GM23338 (cell line): ENCODE measurements around the gene PRDM9. TPM values are rescaled to one million over a fixed set of nuclear protein-coding genes. Genes with fewer than 3 reads are reported as not detected.

ENCODE experiments used
- ATAC-seq: fragments of 200-7000 bp; cut with Tn5 transposase; 3 replicates; pipeline ENCODE4 v1.9.1; 2020
- DNase-seq: peaks from one replicate; pipeline ENCODE4 v3.0.0-alpha.2; 2015; ENCODE audit warnings: low spot score
- H2AFZ ChIP-seq: fragments of 200-600 bp; sonication (generic); 2 replicates; pipeline ENCODE4 v1.8.0; 2016; ENCODE audit warnings: antibody characterized with exemption, mild to moderate bottlenecking, moderate library complexity
- H3F3A ChIP-seq: fragments of 200-600 bp; sonication (generic); replicated peaks from 2 replicates; pipeline ENCODE4 v1.8.0; 2017; ENCODE audit warnings: antibody characterized with exemption, mixed run types, low read depth
- H3K27ac ChIP-seq: fragments of 200-600 bp; sonication (generic); 2 replicates; pipeline ENCODE4 v1.6.1; 2016; ENCODE audit warnings: low read depth
- H3K27me3 ChIP-seq: fragments of 200-600 bp; sonication (generic); 2 replicates; pipeline ENCODE4 v1.8.0; 2016; ENCODE audit warnings: mild to moderate bottlenecking, mixed run types, moderate library complexity; ENCODE audit not compliant: insufficient read depth
- H3K36me3 ChIP-seq: fragments of 200-600 bp; sonication (generic); 2 replicates; pipeline ENCODE4 v1.8.0; 2016; ENCODE audit warnings: mild to moderate bottlenecking; ENCODE audit not compliant: insufficient read depth
- H3K4me1 ChIP-seq: fragments of 200-600 bp; sonication (generic); 2 replicates; pipeline ENCODE4 v1.8.0; 2016; ENCODE audit warnings: mild to moderate bottlenecking, moderate library complexity; ENCODE audit not compliant: insufficient read depth
- H3K4me2 ChIP-seq: fragments of 200-600 bp; sonication (generic); 2 replicates; pipeline ENCODE4 v1.7.1; 2017; ENCODE audit warnings: mixed run types
- H3K4me3 ChIP-seq: fragments of 200-600 bp; sonication (generic); 2 replicates; pipeline ENCODE4 v1.6.1; 2016; ENCODE audit warnings: mixed run types
- H3K79me2 ChIP-seq: fragments of 200-600 bp; sonication (generic); replicated peaks from 2 replicates; pipeline ENCODE4 v1.8.0; 2017; ENCODE audit warnings: mild to moderate bottlenecking; ENCODE audit not compliant: insufficient read depth
- H3K9me2 ChIP-seq: fragments of 200-600 bp; sonication (generic); 2 replicates; pipeline ENCODE4 v1.8.0; 2017; ENCODE audit not compliant: insufficient read depth
- H4K20me1 ChIP-seq: fragments of 200-600 bp; sonication (generic); replicated peaks from 2 replicates; pipeline ENCODE4 v1.8.0; 2017; ENCODE audit warnings: mild to moderate bottlenecking; ENCODE audit not compliant: insufficient read depth
- H3K27ac Mint-ChIP-seq: 2 replicates; pipeline ENCODE4 v1.8.0; 2020; ENCODE audit warnings: inconsistent platforms, mild to moderate bottlenecking, moderate library complexity, mixed read lengths
- H3K27me3 Mint-ChIP-seq: 3 replicates; pipeline ENCODE4 v1.8.0; 2022; ENCODE audit warnings: low read depth, mild to moderate bottlenecking, moderate library complexity, mixed read lengths, inconsistent platforms; ENCODE audit not compliant: insufficient read depth, poor library complexity
- H3K36me3 Mint-ChIP-seq: 3 replicates; pipeline ENCODE4 v1.8.0; 2021; ENCODE audit warnings: low read depth, mild to moderate bottlenecking, inconsistent platforms, moderate library complexity, mixed read lengths
- H3K4me1 Mint-ChIP-seq: 3 replicates; pipeline ENCODE4 v1.8.0; 2020; ENCODE audit warnings: mild to moderate bottlenecking, inconsistent platforms, mixed read lengths
- H3K4me3 Mint-ChIP-seq: 3 replicates; pipeline ENCODE4 v1.8.0; 2021; ENCODE audit warnings: moderate library complexity, mild to moderate bottlenecking, inconsistent platforms, mixed read lengths
- H3K9me3 Mint-ChIP-seq: 3 replicates; pipeline ENCODE4 v1.8.0; 2020; ENCODE audit warnings: moderate library complexity, mild to moderate bottlenecking, inconsistent platforms, mixed read lengths
- CREB1 ChIP-seq: fragments of 250-450 bp; sonication (Bioruptor Pico); IDR thresholded peaks from 2 replicates; pipeline ENCODE4 v1.5.0; 2020; ENCODE audit warnings: low read depth, mild to moderate bottlenecking, moderate library complexity
- EZH2 ChIP-seq: fragments of 200-600 bp; sonication (generic); IDR thresholded peaks from one replicate; pipeline ENCODE4 v1.8.0; 2017; ENCODE audit warnings: antibody characterized with exemption, mild to moderate bottlenecking, low read depth; ENCODE audit not compliant: unreplicated experiment
- EZH2phosphoT487 ChIP-seq: fragments of 200-600 bp; sonication (generic); IDR thresholded peaks from one replicate; pipeline ENCODE4 v1.8.1; 2018; ENCODE audit warnings: antibody characterized with exemption; ENCODE audit not compliant: unreplicated experiment
- JUNB ChIP-seq: IDR thresholded peaks from one replicate; pipeline ENCODE4 v1.6.1; 2016; ENCODE audit warnings: antibody characterized with exemption; ENCODE audit not compliant: unreplicated experiment
- NANOG ChIP-seq: IDR thresholded peaks from 2 replicates; pipeline ENCODE4 v1.6.1; 2016; ENCODE audit warnings: antibody characterized with exemption, borderline replicate concordance
- POLR2AphosphoS5 ChIP-seq: IDR thresholded peaks from 2 replicates; pipeline ENCODE4 v1.6.1; 2016; ENCODE audit warnings: antibody characterized with exemption, low read depth
- STAT1 ChIP-seq: IDR thresholded peaks from one replicate; pipeline ENCODE4 v1.6.1; 2016; ENCODE audit warnings: antibody characterized with exemption; ENCODE audit not compliant: unreplicated experiment
- ZNF114 ChIP-seq: fragments of 250-450 bp; sonication (Bioruptor Pico); IDR thresholded peaks from 2 replicates; pipeline ENCODE4 v1.5.0; 2020; ENCODE audit warnings: mild to moderate bottlenecking, moderate library complexity
- ZNF331 ChIP-seq: fragments of 250-450 bp; sonication (Bioruptor Pico); IDR thresholded peaks from 2 replicates; pipeline ENCODE4 v1.5.0; 2020; ENCODE audit warnings: low read depth, mild to moderate bottlenecking, moderate library complexity
- polyA plus RNA-seq: library from polyadenylated mRNA; unstranded; fragments of >200 nt; fragmentation: Nextera tagmentation; extraction: Ambion mirVana; gene quantifications from 2 replicates; pipeline ENCODE4 v1.2.1, GENCODE V29; 2016
- total RNA-seq: library from RNA; depleted of rRNA; stranded (reverse); fragments of >200 nt; shearing (Covaris generic); gene quantifications from 2 replicates; pipeline ENCODE4 v1.2.3, GENCODE V29; 2014
- TF ChIP-seq, protein P1 (sequence below): fragments of 250-450 bp; sonication (Bioruptor Pico); IDR thresholded peaks from 2 replicates; pipeline ENCODE4 v1.5.0; 2020; ENCODE audit warnings: mild to moderate bottlenecking, moderate library complexity
- TF ChIP-seq, protein P2 (sequence below), 2 experiments: fragments of 200-600 bp in 1 of 2; sonication (generic) in 1 of 2; conservative IDR thresholded peaks; 2 replicates each; pipeline versions ENCODE4 v1.5.1 to v1.6.1; 2016 to 2017; ENCODE audit warnings: antibody characterized with exemption in 2 of 2, low read depth in 2 of 2, mild to moderate bottlenecking in 2 of 2, moderate library complexity in 1 of 2
- TF ChIP-seq, protein P3 (sequence below): IDR thresholded peaks from one replicate; pipeline ENCODE4 v1.6.1; 2018; ENCODE audit warnings: antibody characterized with exemption; ENCODE audit not compliant: unreplicated experiment
- TF ChIP-seq, protein P4 (sequence below): IDR thresholded peaks from 2 replicates; pipeline ENCODE4 v1.6.1; 2016; ENCODE audit warnings: antibody characterized with exemption

PRDM9 gene
- total and polyA plus RNA-seq, 2 experiments from 2014 or later: not detected

DNA sequence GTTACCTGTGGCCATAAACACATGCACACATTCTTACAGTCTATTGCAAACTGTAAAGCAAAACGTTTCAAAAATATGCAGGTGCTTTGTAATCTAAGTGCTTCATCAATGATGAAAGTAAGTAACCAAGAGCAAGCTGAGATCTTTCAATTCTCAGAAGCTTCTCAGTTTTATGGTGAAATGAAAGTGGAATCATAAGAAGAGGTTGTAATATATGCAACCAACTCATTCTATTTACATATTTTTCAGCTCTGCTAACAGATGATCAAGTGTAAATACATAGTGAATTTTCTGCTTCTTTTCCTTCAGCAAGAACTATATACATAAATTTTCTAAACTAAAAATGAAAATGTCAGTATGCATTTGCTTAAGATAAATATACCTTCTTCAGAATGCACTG is 33.1 kb upstream of the PRDM9 start:
- no peaks in the 10 kb centered on the region for H3K9me3 Mint-ChIP-seq
- H4K20me1 ChIP-seq: no peaks in the 10 kb centered on the region
- TF ChIP-seq EZH2phosphoT487 (no peak), EZH2 (no peak), ZNF331 (CRISPR knock-in tag) (no peak), JUNB (no peak), NANOG (no peak), POLR2AphosphoS5 (no peak), STAT1 (no peak), CREB1 (CRISPR knock-in tag) (no peak), ZNF114 (CRISPR knock-in tag) (no peak)
- TF ChIP-seq, protein P1, sequence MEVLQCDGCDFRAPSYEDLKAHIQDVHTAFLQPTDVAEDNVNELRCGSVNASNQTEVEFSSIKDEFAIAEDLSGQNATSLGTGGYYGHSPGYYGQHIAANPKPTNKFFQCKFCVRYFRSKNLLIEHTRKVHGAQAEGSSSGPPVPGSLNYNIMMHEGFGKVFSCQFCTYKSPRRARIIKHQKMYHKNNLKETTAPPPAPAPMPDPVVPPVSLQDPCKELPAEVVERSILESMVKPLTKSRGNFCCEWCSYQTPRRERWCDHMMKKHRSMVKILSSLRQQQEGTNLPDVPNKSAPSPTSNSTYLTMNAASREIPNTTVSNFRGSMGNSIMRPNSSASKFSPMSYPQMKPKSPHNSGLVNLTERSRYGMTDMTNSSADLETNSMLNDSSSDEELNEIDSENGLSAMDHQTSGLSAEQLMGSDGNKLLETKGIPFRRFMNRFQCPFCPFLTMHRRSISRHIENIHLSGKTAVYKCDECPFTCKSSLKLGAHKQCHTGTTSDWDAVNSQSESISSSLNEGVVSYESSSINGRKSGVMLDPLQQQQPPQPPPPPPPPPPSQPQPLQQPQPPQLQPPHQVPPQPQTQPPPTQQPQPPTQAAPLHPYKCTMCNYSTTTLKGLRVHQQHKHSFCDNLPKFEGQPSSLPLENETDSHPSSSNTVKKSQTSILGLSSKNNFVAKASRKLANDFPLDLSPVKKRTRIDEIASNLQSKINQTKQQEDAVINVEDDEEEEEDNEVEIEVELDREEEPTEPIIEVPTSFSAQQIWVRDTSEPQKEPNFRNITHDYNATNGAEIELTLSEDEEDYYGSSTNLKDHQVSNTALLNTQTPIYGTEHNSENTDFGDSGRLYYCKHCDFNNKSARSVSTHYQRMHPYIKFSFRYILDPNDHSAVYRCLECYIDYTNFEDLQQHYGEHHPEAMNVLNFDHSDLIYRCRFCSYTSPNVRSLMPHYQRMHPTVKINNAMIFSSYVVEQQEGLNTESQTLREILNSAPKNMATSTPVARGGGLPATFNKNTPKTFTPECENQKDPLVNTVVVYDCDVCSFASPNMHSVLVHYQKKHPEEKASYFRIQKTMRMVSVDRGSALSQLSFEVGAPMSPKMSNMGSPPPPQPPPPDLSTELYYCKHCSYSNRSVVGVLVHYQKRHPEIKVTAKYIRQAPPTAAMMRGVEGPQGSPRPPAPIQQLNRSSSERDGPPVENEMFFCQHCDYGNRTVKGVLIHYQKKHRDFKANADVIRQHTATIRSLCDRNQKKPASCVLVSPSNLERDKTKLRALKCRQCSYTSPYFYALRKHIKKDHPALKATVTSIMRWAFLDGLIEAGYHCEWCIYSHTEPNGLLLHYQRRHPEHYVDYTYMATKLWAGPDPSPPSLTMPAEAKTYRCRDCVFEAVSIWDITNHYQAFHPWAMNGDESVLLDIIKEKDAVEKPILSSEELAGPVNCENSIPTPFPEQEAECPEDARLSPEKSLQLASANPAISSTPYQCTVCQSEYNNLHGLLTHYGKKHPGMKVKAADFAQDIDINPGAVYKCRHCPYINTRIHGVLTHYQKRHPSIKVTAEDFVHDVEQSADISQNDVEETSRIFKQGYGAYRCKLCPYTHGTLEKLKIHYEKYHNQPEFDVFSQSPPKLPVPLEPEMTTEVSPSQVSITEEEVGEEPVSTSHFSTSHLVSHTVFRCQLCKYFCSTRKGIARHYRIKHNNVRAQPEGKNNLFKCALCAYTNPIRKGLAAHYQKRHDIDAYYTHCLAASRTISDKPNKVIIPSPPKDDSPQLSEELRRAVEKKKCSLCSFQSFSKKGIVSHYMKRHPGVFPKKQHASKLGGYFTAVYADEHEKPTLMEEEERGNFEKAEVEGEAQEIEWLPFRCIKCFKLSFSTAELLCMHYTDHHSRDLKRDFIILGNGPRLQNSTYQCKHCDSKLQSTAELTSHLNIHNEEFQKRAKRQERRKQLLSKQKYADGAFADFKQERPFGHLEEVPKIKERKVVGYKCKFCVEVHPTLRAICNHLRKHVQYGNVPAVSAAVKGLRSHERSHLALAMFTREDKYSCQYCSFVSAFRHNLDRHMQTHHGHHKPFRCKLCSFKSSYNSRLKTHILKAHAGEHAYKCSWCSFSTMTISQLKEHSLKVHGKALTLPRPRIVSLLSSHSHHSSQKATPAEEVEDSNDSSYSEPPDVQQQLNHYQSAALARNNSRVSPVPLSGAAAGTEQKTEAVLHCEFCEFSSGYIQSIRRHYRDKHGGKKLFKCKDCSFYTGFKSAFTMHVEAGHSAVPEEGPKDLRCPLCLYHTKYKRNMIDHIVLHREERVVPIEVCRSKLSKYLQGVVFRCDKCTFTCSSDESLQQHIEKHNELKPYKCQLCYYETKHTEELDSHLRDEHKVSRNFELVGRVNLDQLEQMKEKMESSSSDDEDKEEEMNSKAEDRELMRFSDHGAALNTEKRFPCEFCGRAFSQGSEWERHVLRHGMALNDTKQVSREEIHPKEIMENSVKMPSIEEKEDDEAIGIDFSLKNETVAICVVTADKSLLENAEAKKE (CRISPR knock-in tag): no peak
- TF ChIP-seq, protein P2, sequence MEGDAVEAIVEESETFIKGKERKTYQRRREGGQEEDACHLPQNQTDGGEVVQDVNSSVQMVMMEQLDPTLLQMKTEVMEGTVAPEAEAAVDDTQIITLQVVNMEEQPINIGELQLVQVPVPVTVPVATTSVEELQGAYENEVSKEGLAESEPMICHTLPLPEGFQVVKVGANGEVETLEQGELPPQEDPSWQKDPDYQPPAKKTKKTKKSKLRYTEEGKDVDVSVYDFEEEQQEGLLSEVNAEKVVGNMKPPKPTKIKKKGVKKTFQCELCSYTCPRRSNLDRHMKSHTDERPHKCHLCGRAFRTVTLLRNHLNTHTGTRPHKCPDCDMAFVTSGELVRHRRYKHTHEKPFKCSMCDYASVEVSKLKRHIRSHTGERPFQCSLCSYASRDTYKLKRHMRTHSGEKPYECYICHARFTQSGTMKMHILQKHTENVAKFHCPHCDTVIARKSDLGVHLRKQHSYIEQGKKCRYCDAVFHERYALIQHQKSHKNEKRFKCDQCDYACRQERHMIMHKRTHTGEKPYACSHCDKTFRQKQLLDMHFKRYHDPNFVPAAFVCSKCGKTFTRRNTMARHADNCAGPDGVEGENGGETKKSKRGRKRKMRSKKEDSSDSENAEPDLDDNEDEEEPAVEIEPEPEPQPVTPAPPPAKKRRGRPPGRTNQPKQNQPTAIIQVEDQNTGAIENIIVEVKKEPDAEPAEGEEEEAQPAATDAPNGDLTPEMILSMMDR (conservative IDR thresholded peaks at IDR 0.05; ENCODE audit: low read depth in 2 of 2): no peak
- TF ChIP-seq, protein P3, sequence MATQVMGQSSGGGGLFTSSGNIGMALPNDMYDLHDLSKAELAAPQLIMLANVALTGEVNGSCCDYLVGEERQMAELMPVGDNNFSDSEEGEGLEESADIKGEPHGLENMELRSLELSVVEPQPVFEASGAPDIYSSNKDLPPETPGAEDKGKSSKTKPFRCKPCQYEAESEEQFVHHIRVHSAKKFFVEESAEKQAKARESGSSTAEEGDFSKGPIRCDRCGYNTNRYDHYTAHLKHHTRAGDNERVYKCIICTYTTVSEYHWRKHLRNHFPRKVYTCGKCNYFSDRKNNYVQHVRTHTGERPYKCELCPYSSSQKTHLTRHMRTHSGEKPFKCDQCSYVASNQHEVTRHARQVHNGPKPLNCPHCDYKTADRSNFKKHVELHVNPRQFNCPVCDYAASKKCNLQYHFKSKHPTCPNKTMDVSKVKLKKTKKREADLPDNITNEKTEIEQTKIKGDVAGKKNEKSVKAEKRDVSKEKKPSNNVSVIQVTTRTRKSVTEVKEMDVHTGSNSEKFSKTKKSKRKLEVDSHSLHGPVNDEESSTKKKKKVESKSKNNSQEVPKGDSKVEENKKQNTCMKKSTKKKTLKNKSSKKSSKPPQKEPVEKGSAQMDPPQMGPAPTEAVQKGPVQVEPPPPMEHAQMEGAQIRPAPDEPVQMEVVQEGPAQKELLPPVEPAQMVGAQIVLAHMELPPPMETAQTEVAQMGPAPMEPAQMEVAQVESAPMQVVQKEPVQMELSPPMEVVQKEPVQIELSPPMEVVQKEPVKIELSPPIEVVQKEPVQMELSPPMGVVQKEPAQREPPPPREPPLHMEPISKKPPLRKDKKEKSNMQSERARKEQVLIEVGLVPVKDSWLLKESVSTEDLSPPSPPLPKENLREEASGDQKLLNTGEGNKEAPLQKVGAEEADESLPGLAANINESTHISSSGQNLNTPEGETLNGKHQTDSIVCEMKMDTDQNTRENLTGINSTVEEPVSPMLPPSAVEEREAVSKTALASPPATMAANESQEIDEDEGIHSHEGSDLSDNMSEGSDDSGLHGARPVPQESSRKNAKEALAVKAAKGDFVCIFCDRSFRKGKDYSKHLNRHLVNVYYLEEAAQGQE: no peak
- TF ChIP-seq, protein P4, sequence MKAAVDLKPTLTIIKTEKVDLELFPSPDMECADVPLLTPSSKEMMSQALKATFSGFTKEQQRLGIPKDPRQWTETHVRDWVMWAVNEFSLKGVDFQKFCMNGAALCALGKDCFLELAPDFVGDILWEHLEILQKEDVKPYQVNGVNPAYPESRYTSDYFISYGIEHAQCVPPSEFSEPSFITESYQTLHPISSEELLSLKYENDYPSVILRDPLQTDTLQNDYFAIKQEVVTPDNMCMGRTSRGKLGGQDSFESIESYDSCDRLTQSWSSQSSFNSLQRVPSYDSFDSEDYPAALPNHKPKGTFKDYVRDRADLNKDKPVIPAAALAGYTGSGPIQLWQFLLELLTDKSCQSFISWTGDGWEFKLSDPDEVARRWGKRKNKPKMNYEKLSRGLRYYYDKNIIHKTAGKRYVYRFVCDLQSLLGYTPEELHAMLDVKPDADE: no peak
- H3K27ac Mint-ChIP-seq: no peak overlapping the region
- no peaks in the 10 kb centered on the region for H3K36me3 ChIP-seq
- H3K4me1 ChIP-seq: no peaks in the 10 kb centered on the region
- no peak overlapping the region for H3K27ac ChIP-seq
- no peak overlapping the region for H3K4me3 Mint-ChIP-seq
- H3K27me3 ChIP-seq: no peaks in the 10 kb centered on the region
- H3K36me3 Mint-ChIP-seq: no peaks in the 10 kb centered on the region
- no peak for ATAC-seq
- H3K9me2 ChIP-seq: no peaks in the 10 kb centered on the region; the same call in 1 of the 2 replicates
- H3K79me2 ChIP-seq: no peaks in the 10 kb centered on the region
- no peaks in the 10 kb centered on the region for H3K4me1 Mint-ChIP-seq
- no peak for DNase-seq
- H3K4me2 ChIP-seq: no peak overlapping the region
- no peak overlapping the region for H3K4me3 ChIP-seq
- H2AFZ ChIP-seq: no peak overlapping the region
- no peaks in the 10 kb centered on the region for H3K27me3 Mint-ChIP-seq
- no peaks in the 10 kb centered on the region for H3F3A ChIP-seq
